ENCODE data around the gene UBE2E1. TPM values are rescaled to one million over a fixed set of nuclear protein-coding genes. Genes with fewer than 3 reads are reported as not detected.

UBE2E1 gene
- polyA plus RNA-seq, 1 experiment: 134 TPM

DNA sequence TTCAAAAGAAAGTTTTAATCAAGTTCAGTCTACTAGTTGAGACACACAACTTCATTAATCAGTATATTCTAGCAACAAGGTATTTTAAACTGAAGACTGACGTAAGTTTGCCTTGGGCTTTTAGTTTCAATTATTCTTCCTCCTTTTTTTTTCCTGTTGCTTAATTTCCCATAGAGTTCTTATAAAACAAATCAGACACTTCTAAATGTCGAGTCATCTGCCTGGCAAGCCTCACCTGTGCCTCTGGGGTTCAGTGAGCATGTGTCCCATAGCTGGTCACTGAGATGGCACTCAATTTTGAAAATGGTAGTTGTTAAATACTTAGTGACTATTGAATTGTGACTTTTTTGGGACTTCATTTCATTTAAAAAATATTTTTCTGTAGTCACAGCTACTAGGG, 83.6 kb downstream of the UBE2E1 start:
- ChIA-PET POLR2A (interaction anchor here (1.9 kb wide), 1 partner anchor 28 kb away, joined by 6 read pairs; the partner anchor contains the start of genes NKIRAS1 and RPL15), CTCF (interaction anchor here (1.0 to 4.1 kb wide), 14 partner anchors 9 to 794 kb away, joined by 3 to 38 read pairs (median 4); no protein-coding TSS in a partner anchor)
- Histone ChIP-seq H3K9me3 (ENCODE audit: control insufficient read depth, insufficient read depth, low read length) (no peaks in the 10 kb centered on the region), H3K27ac (ENCODE audit: low read depth, low read length) (no peak overlapping the region), H3K4me3 (ENCODE audit: low read depth, low read length) (no peak overlapping the region), H3K27me3 (ENCODE audit: control insufficient read depth, insufficient read depth, low read length) (no peaks in the 10 kb centered on the region)
- DNase-seq (ENCODE audit: low read depth, low spot score): no peak
- TF ChIP-seq, protein P1, sequence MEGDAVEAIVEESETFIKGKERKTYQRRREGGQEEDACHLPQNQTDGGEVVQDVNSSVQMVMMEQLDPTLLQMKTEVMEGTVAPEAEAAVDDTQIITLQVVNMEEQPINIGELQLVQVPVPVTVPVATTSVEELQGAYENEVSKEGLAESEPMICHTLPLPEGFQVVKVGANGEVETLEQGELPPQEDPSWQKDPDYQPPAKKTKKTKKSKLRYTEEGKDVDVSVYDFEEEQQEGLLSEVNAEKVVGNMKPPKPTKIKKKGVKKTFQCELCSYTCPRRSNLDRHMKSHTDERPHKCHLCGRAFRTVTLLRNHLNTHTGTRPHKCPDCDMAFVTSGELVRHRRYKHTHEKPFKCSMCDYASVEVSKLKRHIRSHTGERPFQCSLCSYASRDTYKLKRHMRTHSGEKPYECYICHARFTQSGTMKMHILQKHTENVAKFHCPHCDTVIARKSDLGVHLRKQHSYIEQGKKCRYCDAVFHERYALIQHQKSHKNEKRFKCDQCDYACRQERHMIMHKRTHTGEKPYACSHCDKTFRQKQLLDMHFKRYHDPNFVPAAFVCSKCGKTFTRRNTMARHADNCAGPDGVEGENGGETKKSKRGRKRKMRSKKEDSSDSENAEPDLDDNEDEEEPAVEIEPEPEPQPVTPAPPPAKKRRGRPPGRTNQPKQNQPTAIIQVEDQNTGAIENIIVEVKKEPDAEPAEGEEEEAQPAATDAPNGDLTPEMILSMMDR (IDR thresholded peaks at IDR 0.05; ENCODE audit: low read depth, low read length): no peak

DNA sequence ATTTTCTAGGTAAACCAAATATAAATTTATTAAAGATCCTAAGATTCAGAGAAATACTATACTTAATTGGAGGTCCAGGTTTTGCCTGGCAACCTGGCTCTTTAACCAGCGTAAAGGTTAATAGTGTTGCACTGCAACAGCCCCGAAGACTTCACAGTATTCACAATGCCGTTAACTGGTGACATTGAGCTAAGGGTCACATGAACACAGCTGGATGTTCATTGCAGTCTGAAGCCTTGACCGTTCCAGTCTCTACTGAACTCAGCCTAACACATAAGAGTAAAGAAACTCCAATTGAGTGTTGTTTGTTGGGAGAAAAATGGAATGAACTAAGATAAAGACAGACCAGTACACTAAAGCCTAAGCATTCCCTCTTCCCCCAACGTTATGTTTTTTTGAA, 84.2 kb downstream of the UBE2E1 start:
- Histone ChIP-seq H3K27me3 (ENCODE audit: control insufficient read depth, insufficient read depth, low read length) (no peaks in the 10 kb centered on the region), H3K27ac (ENCODE audit: low read depth, low read length) (no peak overlapping the region), H3K9me3 (ENCODE audit: control insufficient read depth, insufficient read depth, low read length) (no peaks in the 10 kb centered on the region), H3K4me3 (ENCODE audit: low read depth, low read length) (no peak overlapping the region)
- no peak for DNase-seq (ENCODE audit: low read depth, low spot score)
- POLR2A ChIA-PET: interaction anchor here (1.9 kb wide), 1 partner anchor 27 kb away, joined by 6 read pairs; the partner anchor contains the start of genes NKIRAS1 and RPL15
- TF ChIP-seq, protein P1 (IDR thresholded peaks at IDR 0.05; ENCODE audit: low read depth, low read length): no peak
- CTCF ChIA-PET: interaction anchor here (1.0 to 4.1 kb wide), 6 partner anchors 9 to 347 kb away, joined by 3 to 38 read pairs (median 4); no protein-coding TSS in a partner anchor

DNA sequence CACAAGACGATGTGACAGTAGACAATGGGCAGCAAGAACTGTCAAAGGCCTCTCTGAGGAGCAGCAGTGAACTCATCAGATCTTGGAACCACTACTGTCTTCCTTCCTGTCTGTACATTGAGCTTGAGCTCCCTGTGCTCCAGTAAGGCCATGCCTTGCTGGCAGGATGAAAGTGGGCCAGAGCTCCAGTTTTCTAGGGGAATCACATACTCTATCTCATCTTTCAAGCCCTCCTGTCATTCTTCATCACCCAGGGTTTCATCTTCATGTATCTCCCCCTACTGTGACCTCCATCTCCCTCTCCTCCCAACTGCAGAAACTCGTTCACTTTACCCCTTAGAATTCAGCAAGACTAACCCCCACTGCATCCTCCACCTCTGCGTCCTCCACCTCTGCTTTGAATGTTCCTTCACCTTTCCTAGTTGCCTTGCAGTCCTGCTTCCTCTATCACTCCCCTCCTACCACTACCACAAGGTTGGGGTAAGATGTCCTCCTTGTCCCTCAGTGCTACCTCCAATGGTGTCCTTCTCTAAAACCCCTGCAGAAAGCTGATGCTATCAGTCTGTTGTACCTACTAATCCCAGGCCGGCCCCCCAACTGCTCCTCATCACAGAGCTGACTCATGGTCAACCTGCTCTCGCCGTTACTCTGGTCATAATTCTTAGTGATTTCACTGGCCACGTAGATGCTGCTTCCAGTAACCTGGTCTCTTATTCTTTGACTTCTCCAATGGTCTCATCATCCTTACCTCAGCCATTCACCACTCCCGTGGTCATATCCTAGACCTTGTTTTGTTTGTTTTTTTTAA, 88.7 kb downstream of the UBE2E1 start:
- Histone ChIP-seq H3K27me3 (ENCODE audit: control insufficient read depth, insufficient read depth, low read length) (no peaks in the 10 kb centered on the region), H3K4me3 (ENCODE audit: low read depth, low read length) (no peak overlapping the region), H3K9me3 (ENCODE audit: control insufficient read depth, insufficient read depth, low read length) (0 out of 2 replicates have a peak, but pooled peaks cover 3% of the 10 kb centered on the region), H3K27ac (ENCODE audit: low read depth, low read length) (peak overlapping the region; percentile 12)
- TF ChIP-seq, protein P1 (IDR thresholded peaks at IDR 0.05; ENCODE audit: low read depth, low read length): no peak
- ChIA-PET CTCF (interaction anchor here (0.6 kb wide), 4 partner anchors 16 to 321 kb away, joined by 3 to 6 read pairs (median 4); no protein-coding TSS in a partner anchor), POLR2A (interaction anchor here (0.6 to 1.3 kb wide), 3 partner anchors 15 to 22 kb away, joined by 3 to 4 read pairs (median 3); partner anchors contain the start of genes NKIRAS1 and RPL15)
- DNase-seq (ENCODE audit: low read depth, low spot score): no peak

DNA sequence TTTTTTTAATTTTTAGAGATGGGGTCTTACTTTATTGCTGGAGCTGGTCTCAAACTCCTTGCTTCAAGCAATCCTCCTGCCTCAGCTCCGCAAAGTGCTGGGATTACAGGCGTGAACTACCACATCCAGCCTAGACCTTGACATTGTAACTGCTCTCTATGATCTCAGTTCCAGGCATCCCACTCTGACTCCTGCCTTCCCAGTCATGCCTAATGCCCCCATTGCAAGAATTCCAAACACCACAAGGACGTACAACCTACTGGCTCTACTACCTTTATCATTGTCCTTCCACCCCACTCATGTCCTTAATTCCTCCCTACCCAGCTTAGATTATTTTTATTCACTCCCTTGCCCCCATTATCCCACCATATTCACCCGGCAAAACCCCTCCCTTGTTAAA, 89.4 kb downstream of the UBE2E1 start:
- no peak overlapping the region for H3K4me3 ChIP-seq (ENCODE audit: low read depth, low read length)
- H3K27ac ChIP-seq (ENCODE audit: low read depth, low read length): no peak overlapping the region
- no peaks in the 10 kb centered on the region for H3K27me3 ChIP-seq (ENCODE audit: control insufficient read depth, insufficient read depth, low read length)
- H3K9me3 ChIP-seq (ENCODE audit: control insufficient read depth, insufficient read depth, low read length): 0 out of 2 replicates have a peak, but pooled peaks cover 3% of the 10 kb centered on the region
- ChIA-PET CTCF (no interaction called here), POLR2A (interaction anchor here (1.3 kb wide), 1 partner anchor 22 kb away, joined by 4 read pairs; the partner anchor contains the start of genes NKIRAS1 and RPL15)
- DNase-seq (ENCODE audit: low read depth, low spot score): no peak
- TF ChIP-seq, protein P1 (IDR thresholded peaks at IDR 0.05; ENCODE audit: low read depth, low read length): no peak

Measured in AG04450 (cell line).